Measurements from ENCODE around the gene RNF150.
"Not testable (repeated sequence)": the region's sequence is repeated elsewhere in the genome, so short reads cannot be mapped to it uniquely, and the experiment has no call there.

RNF150 gene

GRCh38 chr4:140857111-140857510 is 276.2 kb downstream of the RNF150 start:
- DNase-seq: no peak

GRCh38 chr4:140856621-140857062 is 276.6 kb downstream of the RNF150 start:
- DNase-seq: no peak

- no peak for DNase-seq
Measured at GRCh38 chr4:140854168-140854567, 279.1 kb downstream of the RNF150 start.

- DNase-seq: no peak
Measured at GRCh38 chr4:140851804-140852203, 281.5 kb downstream of the RNF150 start.

GRCh38 chr4:140851032-140851636 is 282.1 kb downstream of the RNF150 start:
- DNase-seq: peak; percentile 84

- DNase-seq: no peak
Measured at GRCh38 chr4:140849526-140849925, 283.7 kb downstream of the RNF150 start.

- DNase-seq: no peak
Measured at GRCh38 chr4:140846736-140847135, 286.5 kb downstream of the RNF150 start.

- no peak for DNase-seq
Measured at GRCh38 chr4:140844061-140844460, 289.2 kb downstream of the RNF150 start.

GRCh38 chr4:140841186-140841585 is 292.1 kb downstream of the RNF150 start:
- DNase-seq: no peak

GRCh38 chr4:140839888-140840790 is 293.1 kb downstream of the RNF150 start:
- DNase-seq: no peak

- no peak for DNase-seq
Measured at GRCh38 chr4:140839406-140839805, 293.9 kb downstream of the RNF150 start.

GRCh38 chr4:140837736-140838135 is 295.5 kb downstream of the RNF150 start:
- DNase-seq: peak; percentile 32

GRCh38 chr4:140834839-140835495 is 298.3 kb downstream of the RNF150 start:
- DNase-seq: no peak

- no peak for DNase-seq
Measured at GRCh38 chr4:140833280-140833679, 300.0 kb downstream of the RNF150 start.

- no peak for DNase-seq
Measured at GRCh38 chr4:140829825-140830224, 303.4 kb downstream of the RNF150 start.

- no peak for DNase-seq
Measured at GRCh38 chr4:140826701-140827027, 306.6 kb downstream of the RNF150 start.

- DNase-seq: not testable (repeated sequence)
Measured at GRCh38 chr4:140820520-140820919, 312.7 kb downstream of the RNF150 start.

- DNase-seq: no peak
Measured at GRCh38 chr4:140819610-140820009, 313.7 kb downstream of the RNF150 start.

- DNase-seq: no peak
Measured at GRCh38 chr4:140818433-140818832, 314.8 kb downstream of the RNF150 start.

- DNase-seq: peak; percentile 13
Measured at GRCh38 chr4:140816806-140817510, 316.3 kb downstream of the RNF150 start.

- peak; percentile 17 for DNase-seq
Measured at GRCh38 chr4:140813804-140814203, 319.5 kb downstream of the RNF150 start.

- no peak for DNase-seq
Measured at GRCh38 chr4:140812916-140813315, 320.4 kb downstream of the RNF150 start.

- no peak for DNase-seq
Measured at GRCh38 chr4:140811429-140811828, 321.8 kb downstream of the RNF150 start.

Data from hematopoietic multipotent progenitor cell treated with erythropoietin and hydrocortisone succinate and interleukin-3 and kit ligand, for 4 days (in vitro differentiated cells).